HepG2 (cell line): ENCODE measurements around the gene C16orf54. TPM values are rescaled to one million over a fixed set of nuclear protein-coding genes. Genes with fewer than 3 reads are reported as not detected.
A peak's percentile ranks its signal among the peaks of the same experiment; 100 is the strongest.

ENCODE experiments used
- ATAC-seq: fragments of 200-7000 bp; cut with Tn5 transposase; 3 replicates; pipeline ENCODE4 v1.9.1; 2020; ENCODE audit warnings: mild to moderate bottlenecking, moderate library complexity
- BruUV-seq: library from RNA; stranded (reverse); fragments of 400-500 nt; replicated peaks from 2 replicates; lab custom pipeline; 2021; lab: Mats Ljungman, UMichigan
- CTCF ChIA-PET: fragments of 300-600 bp; formaldehyde crosslinking; extraction: SDS; loops from one replicate; lab custom pipeline; 2021; ENCODE audit warnings: low total read pairs, inconsistent platforms, low intra/inter-chr PET ratio; lab: Yijun Ruan, JAX
- POLR2A ChIA-PET: fragments of 350-600 bp; sonication (Branson Sonifier 250); formaldehyde crosslinking; loops from one replicate; lab custom pipeline; 2020; ENCODE audit warnings: antibody characterized with exemption, inconsistent platforms; lab: Yijun Ruan, JAX
- DNase-seq: peaks from one replicate; pipeline ENCODE4 v3.0.0-alpha.2; 2015; ENCODE audit warnings: low spot score
- FAIRE-seq: peaks from 3 replicates; lab custom pipeline; 2011; peaks lifted over from hg19 to GRCh38; lab: Jason Lieb, UNC
- H2AFZ ChIP-seq: one replicate; pipeline ENCODE4 v1.6.1; 2011; ENCODE audit warnings: low read length, inconsistent platforms
- H3K27ac ChIP-seq: fragments of 300-600 bp; 3 replicates; pipeline ENCODE4 v1.8.0; 2011; ENCODE audit warnings: mixed run types, mild to moderate bottlenecking, mixed read lengths, low read length, inconsistent platforms; ENCODE audit not compliant: insufficient read depth; ENCODE audit errors: extremely low read length
- H3K27me3 ChIP-seq, 2 experiments: fragments of 200-600 bp in 1 of 2; 2 replicates in 1 of 2; 3 replicates in 1 of 2; pipeline versions ENCODE4 v1.6.0 to v1.8.0; 2011; ENCODE audit warnings: low read length in 2 of 2, mild to moderate bottlenecking in 2 of 2, moderate library complexity in 2 of 2, inconsistent platforms in 1 of 2; ENCODE audit not compliant: insufficient read depth in 2 of 2, control insufficient read depth in 1 of 2
- H3K36me3 ChIP-seq, 2 experiments: fragments of 200-600 bp in 1 of 2; replicated peaks in 1 of 2; 2 replicates in 1 of 2; 3 replicates in 1 of 2; pipeline versions ENCODE4 v1.5.1 to v1.8.0; 2011; ENCODE audit warnings: low read length in 2 of 2, inconsistent platforms in 1 of 2; ENCODE audit not compliant: insufficient read depth in 2 of 2, control insufficient read depth in 1 of 2
- H3K4me1 ChIP-seq: 2 replicates; pipeline ENCODE4 v1.5.1; 2012; ENCODE audit warnings: low read length, inconsistent platforms; ENCODE audit not compliant: insufficient read depth
- H3K4me2 ChIP-seq: 2 replicates; pipeline ENCODE4 v1.6.0; 2011; ENCODE audit warnings: low read depth, low read length, inconsistent platforms
- H3K4me3 ChIP-seq, 3 experiments: fragments of 200-600 bp in 1 of 3; sonication (generic), shearing (Covaris generic) in 1 of 3; replicated peaks in 1 of 3; 2 replicates each; pipeline ENCODE4 v1.5.1; 2011 to 2016; ENCODE audit warnings: low read length in 3 of 3, inconsistent platforms in 2 of 3, low read depth in 2 of 3, mild to moderate bottlenecking in 2 of 3, control low read depth in 1 of 3, mixed read lengths in 1 of 3; ENCODE audit not compliant: insufficient read depth in 1 of 3
- H3K79me2 ChIP-seq: one replicate; pipeline ENCODE4 v1.6.1; 2011; ENCODE audit warnings: low read length, inconsistent platforms; ENCODE audit not compliant: insufficient read depth
- H3K9ac ChIP-seq: 2 replicates; pipeline ENCODE4 v1.6.0; 2011; ENCODE audit warnings: mild to moderate bottlenecking, low read depth, low read length, inconsistent platforms; ENCODE audit not compliant: insufficient read depth
- H3K9me3 ChIP-seq: 2 replicates; pipeline ENCODE4 v1.5.1; 2012; ENCODE audit warnings: mild to moderate bottlenecking, low read length
- H4K20me1 ChIP-seq: 2 replicates; pipeline ENCODE4 v1.6.0; 2011; ENCODE audit warnings: inconsistent platforms, mild to moderate bottlenecking, low read length, moderate library complexity; ENCODE audit not compliant: insufficient read depth
- DNMT3B ChIP-seq: conservative IDR thresholded peaks from 2 replicates; pipeline ENCODE4 v1.6.1; 2016; ENCODE audit warnings: missing biosample characterization, control low read depth
- EZH2 ChIP-seq: conservative IDR thresholded peaks from 2 replicates; pipeline ENCODE4 v1.6.1; 2012; ENCODE audit warnings: mild to moderate bottlenecking, low read depth, low read length, moderate library complexity
- GATA4 ChIP-seq: sonication (generic); IDR thresholded peaks from 2 replicates; pipeline ENCODE4 v1.6.1; 2016; ENCODE audit warnings: antibody characterized with exemption, low read depth, borderline replicate concordance
- HINFP ChIP-seq: sonication (generic); formaldehyde crosslinking; IDR thresholded peaks from 2 replicates; pipeline ENCODE4 v1.4.0; 2020; ENCODE audit warnings: low read depth, mild to moderate bottlenecking, missing genetic modification reagents
- MZF1 ChIP-seq: sonication (generic); formaldehyde crosslinking; IDR thresholded peaks from 2 replicates; pipeline ENCODE4 v1.8.1; 2023; ENCODE audit warnings: mild to moderate bottlenecking, missing genetic modification reagents, borderline replicate concordance
- NR2C2 ChIP-seq: sonication (generic); formaldehyde crosslinking; IDR thresholded peaks from 2 replicates; pipeline ENCODE4 v1.4.0; 2020; ENCODE audit warnings: missing genetic modification reagents, mild to moderate bottlenecking, moderate library complexity, borderline replicate concordance
- THRA ChIP-seq: sonication (generic); formaldehyde crosslinking; IDR thresholded peaks from 2 replicates; pipeline ENCODE4 v1.4.0; 2020; ENCODE audit warnings: missing genetic modification reagents, borderline replicate concordance
- UBTF ChIP-seq: sonication (generic); formaldehyde crosslinking; IDR thresholded peaks from 2 replicates; pipeline ENCODE4 v1.4.0; 2020; ENCODE audit warnings: mild to moderate bottlenecking, missing genetic modification reagents
- ZFP36L1 ChIP-seq: sonication (generic); formaldehyde crosslinking; IDR thresholded peaks from 2 replicates; pipeline ENCODE4 v1.8.0; 2022; ENCODE audit warnings: mild to moderate bottlenecking, missing genetic modification reagents, moderate library complexity
- ZNF292 ChIP-seq: sonication (generic); formaldehyde crosslinking; IDR thresholded peaks from 2 replicates; pipeline ENCODE4 v1.8.1; 2022; ENCODE audit warnings: mild to moderate bottlenecking, low read depth, missing genetic modification reagents, borderline replicate concordance
- ZNF576 ChIP-seq: sonication (generic); formaldehyde crosslinking; IDR thresholded peaks from 2 replicates; pipeline ENCODE4 v1.4.0; 2020; ENCODE audit warnings: mild to moderate bottlenecking, missing genetic modification reagents
- ZNF605 ChIP-seq: sonication (generic); formaldehyde crosslinking; IDR thresholded peaks from 2 replicates; pipeline ENCODE4 v1.8.0; 2022; ENCODE audit warnings: mild to moderate bottlenecking, missing genetic modification reagents
- ZSCAN21 ChIP-seq: sonication (generic); formaldehyde crosslinking; IDR thresholded peaks from 2 replicates; pipeline ENCODE4 v1.8.0; 2022; ENCODE audit warnings: mild to moderate bottlenecking, missing genetic modification reagents, moderate library complexity, borderline replicate concordance
- WGBS: methylation state at CpG from one replicate; pipeline ENCODE4 v1.1.6; 2017; ENCODE audit warnings: low lambda C conversion rate; 5-methylcytosine and 5-hydroxymethylcytosine counted together
- in situ Hi-C: cut with HindIII; loops from 2 replicates; pipeline ENCODE4 v1.10.0; 2017; ENCODE audit warnings: low pct_unique_long_range_greater_than_20kb; ENCODE audit not compliant: extremely low pct_ligation_motif_present
- intact Hi-C: fragments of 100-400 bp; cut with micrococcal nuclease; formaldehyde crosslinking; loops from one replicate; pipeline ENCODE4 v1.10.0; 2022; ENCODE audit not compliant: unreplicated experiment
- polyA plus RNA-seq, 8 experiments: library from polyadenylated mRNA; depleted of rRNA in 3 of 8; stranded (reverse) in 7 of 8; unstranded in 1 of 8; fragments of >200 nt; fragmentation: Illumina TruSeq in 4 of 8; extraction: Trizol in 4 of 8; gene quantifications; 2 replicates each; pipeline versions ENCODE4 v1.2.1 to v1.2.3, GENCODE V29; 2011 to 2016; ENCODE audit warnings: low read depth in 4 of 8, missing spikeins in 1 of 8, mixed read lengths in 1 of 8; ENCODE audit not compliant: insufficient read depth in 1 of 8
- total RNA-seq, 5 experiments: library from RNA; depleted of rRNA; stranded (reverse); fragments of >200 nt; fragmentation: Illumina TruSeq; extraction: Trizol; gene quantifications; 2 replicates each; pipeline ENCODE4 v1.2.3, GENCODE V29; 2016; ENCODE audit warnings: low read depth in 1 of 5
- TF ChIP-seq, protein P1 (sequence below): IDR thresholded peaks from 2 replicates; pipeline ENCODE4 v1.6.1; 2012; ENCODE audit warnings: low read length, improper control_type of control experiment

Gene C16orf54
- total and polyA plus RNA-seq, 2 of the 13 experiments (the other 11 are each of a cell fraction or from before 2014, with no cell fraction given) = not detected

DNA sequence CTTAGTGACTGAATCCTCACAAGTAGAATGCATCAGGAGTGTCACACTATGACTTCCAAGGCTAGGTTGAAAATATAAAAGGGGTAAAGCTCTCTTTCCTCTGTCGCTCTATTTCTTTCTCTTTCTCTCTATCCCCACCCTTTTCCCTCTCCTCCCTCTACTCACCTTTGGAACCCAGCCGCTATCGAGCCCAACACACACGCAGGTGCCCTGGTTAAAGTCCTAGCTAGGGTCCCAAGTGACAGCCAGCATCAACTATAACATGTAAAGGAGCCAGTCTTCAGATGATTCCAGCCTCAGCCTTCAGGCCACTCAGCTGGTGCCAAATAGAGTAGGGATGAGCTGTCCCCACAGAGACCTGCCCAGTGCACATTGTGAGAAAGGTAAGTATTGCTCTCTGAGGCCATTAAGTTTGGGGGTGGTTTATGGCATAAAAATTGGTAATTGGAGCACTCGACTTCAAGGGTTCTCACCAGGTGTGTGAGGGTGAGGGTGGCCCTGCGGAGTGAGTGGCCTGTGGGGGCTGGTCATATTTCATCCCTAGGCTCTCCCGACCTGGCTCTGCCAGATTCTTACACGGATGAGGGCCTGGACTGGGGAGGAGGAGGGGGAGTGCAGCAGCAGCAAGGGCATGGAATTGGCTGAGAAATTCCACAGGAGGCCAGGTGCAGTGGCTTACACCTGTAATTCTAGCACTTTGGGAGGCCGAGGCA is 14.9 kb upstream of the C16orf54 start:
- ChIA-PET CTCF (no interaction called here), POLR2A (no interaction called here)
- H3K4me3 ChIP-seq = peak overlapping the region in 1 of 3 experiments; percentile 39; a peak in 2 of 6 replicates
- no peak for DNase-seq
- no peaks in the 10 kb centered on the region for H3K79me2 ChIP-seq
- H3K36me3 ChIP-seq = no peaks in the 10 kb centered on the region
- in situ Hi-C loops (no loop called here), intact Hi-C loops (no loop called here)
- peak; percentile 31 for ATAC-seq
- H3K27me3 ChIP-seq = no peaks in the 10 kb centered on the region
- FAIRE-seq = no peak
- no peaks in the 10 kb centered on the region for H3K9me3 ChIP-seq
- peak overlapping the region; percentile 64 for H3K4me2 ChIP-seq
- H3K9ac ChIP-seq = no peak overlapping the region
- no peaks in the 10 kb centered on the region for H4K20me1 ChIP-seq
- no peak overlapping the region for H2AFZ ChIP-seq
- 3% methylated on average over 9 of the region's 9 CpGs for WGBS
- peak overlapping the region; percentile 47 for H3K27ac ChIP-seq
- no TSS peak for BruUV-seq
- peaks cover 91% of the 10 kb centered on the region for H3K4me1 ChIP-seq
- TF ChIP-seq ZFP36L1 (CRISPR knock-in tag) = no peak
- TF ChIP-seq ZNF605 (CRISPR knock-in tag) = peak; percentile 68; the same call in 1 of the 2 replicates
- no peak for TF ChIP-seq GATA4
- no peak for TF ChIP-seq UBTF (CRISPR knock-in tag)
- TF ChIP-seq NR2C2 (CRISPR knock-in tag) = 0 out of 2 replicates have a peak, but pooled peaks have one; percentile 17
- TF ChIP-seq, protein P1, sequence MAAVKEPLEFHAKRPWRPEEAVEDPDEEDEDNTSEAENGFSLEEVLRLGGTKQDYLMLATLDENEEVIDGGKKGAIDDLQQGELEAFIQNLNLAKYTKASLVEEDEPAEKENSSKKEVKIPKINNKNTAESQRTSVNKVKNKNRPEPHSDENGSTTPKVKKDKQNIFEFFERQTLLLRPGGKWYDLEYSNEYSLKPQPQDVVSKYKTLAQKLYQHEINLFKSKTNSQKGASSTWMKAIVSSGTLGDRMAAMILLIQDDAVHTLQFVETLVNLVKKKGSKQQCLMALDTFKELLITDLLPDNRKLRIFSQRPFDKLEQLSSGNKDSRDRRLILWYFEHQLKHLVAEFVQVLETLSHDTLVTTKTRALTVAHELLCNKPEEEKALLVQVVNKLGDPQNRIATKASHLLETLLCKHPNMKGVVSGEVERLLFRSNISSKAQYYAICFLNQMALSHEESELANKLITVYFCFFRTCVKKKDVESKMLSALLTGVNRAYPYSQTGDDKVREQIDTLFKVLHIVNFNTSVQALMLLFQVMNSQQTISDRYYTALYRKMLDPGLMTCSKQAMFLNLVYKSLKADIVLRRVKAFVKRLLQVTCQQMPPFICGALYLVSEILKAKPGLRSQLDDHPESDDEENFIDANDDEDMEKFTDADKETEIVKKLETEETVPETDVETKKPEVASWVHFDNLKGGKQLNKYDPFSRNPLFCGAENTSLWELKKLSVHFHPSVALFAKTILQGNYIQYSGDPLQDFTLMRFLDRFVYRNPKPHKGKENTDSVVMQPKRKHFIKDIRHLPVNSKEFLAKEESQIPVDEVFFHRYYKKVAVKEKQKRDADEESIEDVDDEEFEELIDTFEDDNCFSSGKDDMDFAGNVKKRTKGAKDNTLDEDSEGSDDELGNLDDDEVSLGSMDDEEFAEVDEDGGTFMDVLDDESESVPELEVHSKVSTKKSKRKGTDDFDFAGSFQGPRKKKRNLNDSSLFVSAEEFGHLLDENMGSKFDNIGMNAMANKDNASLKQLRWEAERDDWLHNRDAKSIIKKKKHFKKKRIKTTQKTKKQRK = no peak
- TF ChIP-seq THRA (CRISPR knock-in tag) = no peak
- no peak for TF ChIP-seq ZNF576 (CRISPR knock-in tag)
- TF ChIP-seq DNMT3B (CRISPR knock-in tag) = no peak
- TF ChIP-seq MZF1 (CRISPR knock-in tag) = no peak
- TF ChIP-seq ZSCAN21 (CRISPR knock-in tag) = no peak
- TF ChIP-seq ZNF292 (CRISPR knock-in tag) = peak; percentile 56; the same call in 1 of the 2 replicates
- 0 out of 2 replicates have a peak, but pooled peaks have one; percentile 42 for TF ChIP-seq HINFP
- TF ChIP-seq EZH2 = no peak
